ENCODE results near the gene NPVF.

GRCh38 chr7:25255611-25256332, 27.5 kb upstream of the NPVF start:
- TF ChIP-seq BHLHE40 (IDR thresholded peaks at IDR 0.05; ENCODE audit: low read depth, low read length), result no peak
- TF ChIP-seq POLR2A (IDR thresholded peaks at IDR 0.05; ENCODE audit: low read depth, low read length), result no peak
- no peak for TF ChIP-seq CTCF (conservative IDR thresholded peaks at IDR 0.05; ENCODE audit: low read depth, low read length)
- TF ChIP-seq USF2 (IDR thresholded peaks at IDR 0.05; ENCODE audit: low read depth, low read length), result no peak
- TF ChIP-seq SMC3 (IDR thresholded peaks at IDR 0.05; ENCODE audit: low read depth, low read length), result no peak
- TF ChIP-seq RFX5 (IDR thresholded peaks at IDR 0.05; ENCODE audit: low read depth, low read length), result no peak
- no peak for TF ChIP-seq RAD21 (IDR thresholded peaks at IDR 0.05; ENCODE audit: low read length)
- no peak for TF ChIP-seq CEBPB (IDR thresholded peaks at IDR 0.05; ENCODE audit: low read depth, low read length)
- no peak for TF ChIP-seq ELK1 (IDR thresholded peaks at IDR 0.05; ENCODE audit: borderline replicate concordance, low read depth, low read length)
- no peak for TF ChIP-seq CHD1 (IDR thresholded peaks at IDR 0.05; ENCODE audit: low read depth, low read length)
- no peak for TF ChIP-seq MAZ (IDR thresholded peaks at IDR 0.05; ENCODE audit: borderline replicate concordance, low read depth, low read length)
- TF ChIP-seq FOS (IDR thresholded peaks at IDR 0.05; ENCODE audit: low read depth, low read length), result no peak
- TF ChIP-seq MAFK (IDR thresholded peaks at IDR 0.05; ENCODE audit: low read depth, low read length), result no peak
- TF ChIP-seq NFE2L2 (IDR thresholded peaks at IDR 0.05; ENCODE audit: low read depth, low read length), result no peak

Data from IMR-90 (cell line).